ENCODE results near the gene NLRC5.

NLRC5 gene

GRCh38 chr16:57128771-57129389 lies 139.5 kb downstream of the NLRC5 start:
- no peak for DNase-seq (ENCODE audit: low read depth)

DNA sequence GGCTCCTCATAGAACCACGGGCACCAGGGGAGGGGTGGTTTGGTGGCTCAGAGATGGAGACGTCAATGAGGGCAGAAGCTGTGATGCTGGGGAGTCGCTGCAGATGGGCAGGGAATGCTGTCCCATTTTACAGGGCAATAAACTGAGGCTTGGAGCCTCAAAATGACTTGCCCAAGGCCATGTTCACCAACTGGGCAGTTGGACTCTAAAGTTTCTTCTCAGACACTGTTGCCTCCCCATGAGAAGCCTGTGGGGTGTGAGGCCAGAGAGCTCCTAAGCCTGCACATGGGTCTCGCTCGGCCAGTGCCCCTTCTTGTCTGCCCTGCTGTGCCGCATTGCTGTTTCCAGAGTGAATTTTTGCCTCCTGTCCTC lies 141.6 kb downstream of the NLRC5 start:
- no peak for DNase-seq (ENCODE audit: low read depth)

DNA sequence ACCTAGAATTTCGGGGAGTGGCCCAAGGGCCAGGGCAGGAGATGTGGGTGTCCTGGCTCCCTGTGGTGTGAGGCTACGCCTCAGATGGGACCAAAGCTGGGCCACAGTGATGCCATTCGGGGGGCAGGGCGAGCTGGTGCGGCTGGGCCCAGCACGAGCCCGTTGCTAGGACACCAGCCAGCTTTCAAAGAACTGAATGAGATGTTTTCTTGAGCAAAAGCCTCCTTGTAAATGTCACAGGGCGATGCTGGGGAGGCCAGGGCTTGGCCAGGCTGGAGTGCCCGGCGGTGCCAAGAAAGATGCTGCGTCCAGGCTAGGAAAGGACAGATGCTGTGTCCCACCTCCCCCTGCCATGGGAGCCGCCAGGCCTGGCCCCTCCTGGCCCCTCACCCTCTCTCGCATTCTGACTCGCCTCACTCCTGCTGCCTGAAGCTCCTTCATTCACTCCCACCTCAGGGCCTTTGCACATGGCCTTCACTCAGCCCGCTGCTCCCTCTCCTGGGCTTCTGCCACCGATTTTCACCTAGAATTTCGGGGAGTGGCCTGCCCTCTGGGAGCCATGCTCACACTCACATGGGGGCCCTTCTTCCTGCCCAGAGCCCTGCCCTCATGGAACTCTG lies 142.1 kb downstream of the NLRC5 start:
- no peak for DNase-seq (ENCODE audit: low read depth)

GRCh38 chr16:57132470-57132869 lies 143.1 kb downstream of the NLRC5 start:
- no peak for DNase-seq (ENCODE audit: low read depth)

GRCh38 chr16:57133031-57133430 lies 143.7 kb downstream of the NLRC5 start:
- no peak for DNase-seq (ENCODE audit: low read depth)
